ENCODE data around the gene ZBTB32.
"Not testable (repeated sequence)": the region's sequence is repeated elsewhere in the genome, so short reads cannot be mapped to it uniquely, and the experiment has no call there.

ZBTB32 gene, protein sequence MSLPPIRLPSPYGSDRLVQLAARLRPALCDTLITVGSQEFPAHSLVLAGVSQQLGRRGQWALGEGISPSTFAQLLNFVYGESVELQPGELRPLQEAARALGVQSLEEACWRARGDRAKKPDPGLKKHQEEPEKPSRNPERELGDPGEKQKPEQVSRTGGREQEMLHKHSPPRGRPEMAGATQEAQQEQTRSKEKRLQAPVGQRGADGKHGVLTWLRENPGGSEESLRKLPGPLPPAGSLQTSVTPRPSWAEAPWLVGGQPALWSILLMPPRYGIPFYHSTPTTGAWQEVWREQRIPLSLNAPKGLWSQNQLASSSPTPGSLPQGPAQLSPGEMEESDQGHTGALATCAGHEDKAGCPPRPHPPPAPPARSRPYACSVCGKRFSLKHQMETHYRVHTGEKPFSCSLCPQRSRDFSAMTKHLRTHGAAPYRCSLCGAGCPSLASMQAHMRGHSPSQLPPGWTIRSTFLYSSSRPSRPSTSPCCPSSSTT

DNA sequence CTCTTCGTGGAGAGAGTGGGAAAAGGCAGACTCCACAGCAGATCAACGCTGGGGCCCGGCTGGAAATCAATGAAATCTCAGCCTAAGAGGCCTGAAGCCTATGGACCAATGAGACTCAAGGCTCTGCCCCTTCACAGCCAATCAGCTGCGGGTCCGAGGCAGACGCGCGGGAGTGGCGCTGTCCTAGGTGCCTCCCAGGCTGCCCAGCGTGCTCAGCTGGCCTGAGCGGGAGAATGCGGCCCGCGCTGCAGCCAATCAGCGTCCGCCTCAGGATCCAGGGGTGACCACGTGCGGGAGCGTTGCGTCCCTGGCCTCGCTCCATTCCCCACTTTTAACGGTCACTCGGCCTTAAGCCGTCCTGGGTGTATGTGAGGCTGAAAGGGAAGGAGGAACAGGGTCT, at the start of gene ZBTB32:
Gene ZBTB32 (plus strand): TSS at position 341 of the 400 bp plus-strand sequence. CDS start 10,069 bp downstream, outside the sequence.
- DNase-seq: no peak

DNA sequence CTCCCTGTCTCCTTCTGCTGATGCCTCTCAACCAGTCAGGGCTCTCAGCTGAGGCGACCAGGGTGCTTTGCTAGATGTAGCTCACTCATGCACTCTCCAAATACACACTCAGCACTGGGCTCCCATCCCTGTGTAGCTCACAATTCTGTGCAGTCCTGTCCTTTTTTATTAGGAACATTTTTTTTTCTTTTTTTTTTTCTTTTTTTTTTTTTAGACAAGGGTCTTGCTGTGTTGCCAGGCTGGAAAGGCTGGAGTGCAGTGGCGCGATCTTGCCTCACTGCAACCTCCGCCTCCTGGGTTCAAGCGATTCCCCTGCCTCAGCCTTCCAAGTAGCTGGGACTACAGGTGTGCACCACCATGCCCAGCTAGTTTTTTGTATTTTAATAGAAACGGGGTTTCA, 49.5 kb upstream of the ZBTB32 start:
- not testable (repeated sequence) for DNase-seq

DNA sequence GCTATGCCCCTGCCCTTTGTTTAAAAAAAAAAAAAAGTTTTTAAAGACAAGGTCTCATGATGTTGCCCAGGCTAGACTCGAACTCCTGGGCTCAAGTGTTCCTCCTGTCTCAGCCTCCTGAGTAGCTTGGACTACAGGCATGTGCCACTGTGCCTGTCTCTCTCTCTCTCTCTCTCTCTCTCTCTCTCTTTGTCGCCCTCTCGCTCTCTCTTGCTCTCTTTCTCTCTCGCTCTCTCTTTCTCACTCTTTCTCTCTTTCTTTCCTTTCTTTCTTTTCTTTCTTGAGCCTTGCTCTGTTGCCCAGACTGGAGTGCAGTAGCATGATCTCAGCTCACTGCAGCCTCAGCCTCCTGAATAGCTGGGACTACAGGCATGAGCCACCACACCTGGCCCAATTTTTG, 48.8 kb upstream of the ZBTB32 start:
- DNase-seq: no peak

DNA sequence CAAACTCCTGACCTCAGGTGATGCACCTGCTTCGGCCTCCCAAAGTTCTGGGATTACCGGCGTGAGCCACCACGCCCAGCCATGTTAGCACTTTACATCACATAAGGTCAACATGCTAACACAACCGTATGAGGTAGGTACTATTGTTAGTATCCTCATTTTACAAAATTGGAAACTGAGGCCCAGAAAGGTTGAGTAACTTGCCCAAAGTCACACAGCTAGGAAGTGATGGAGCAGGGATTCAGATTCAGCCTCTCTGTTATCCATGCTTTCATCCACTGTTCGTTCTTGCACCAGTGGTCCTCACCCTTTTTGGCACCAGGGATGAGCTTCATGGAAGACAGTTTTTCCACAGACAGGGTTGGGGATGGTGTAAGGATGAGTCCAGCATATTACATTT, 47.7 kb upstream of the ZBTB32 start:
- DNase-seq: no peak

DNA sequence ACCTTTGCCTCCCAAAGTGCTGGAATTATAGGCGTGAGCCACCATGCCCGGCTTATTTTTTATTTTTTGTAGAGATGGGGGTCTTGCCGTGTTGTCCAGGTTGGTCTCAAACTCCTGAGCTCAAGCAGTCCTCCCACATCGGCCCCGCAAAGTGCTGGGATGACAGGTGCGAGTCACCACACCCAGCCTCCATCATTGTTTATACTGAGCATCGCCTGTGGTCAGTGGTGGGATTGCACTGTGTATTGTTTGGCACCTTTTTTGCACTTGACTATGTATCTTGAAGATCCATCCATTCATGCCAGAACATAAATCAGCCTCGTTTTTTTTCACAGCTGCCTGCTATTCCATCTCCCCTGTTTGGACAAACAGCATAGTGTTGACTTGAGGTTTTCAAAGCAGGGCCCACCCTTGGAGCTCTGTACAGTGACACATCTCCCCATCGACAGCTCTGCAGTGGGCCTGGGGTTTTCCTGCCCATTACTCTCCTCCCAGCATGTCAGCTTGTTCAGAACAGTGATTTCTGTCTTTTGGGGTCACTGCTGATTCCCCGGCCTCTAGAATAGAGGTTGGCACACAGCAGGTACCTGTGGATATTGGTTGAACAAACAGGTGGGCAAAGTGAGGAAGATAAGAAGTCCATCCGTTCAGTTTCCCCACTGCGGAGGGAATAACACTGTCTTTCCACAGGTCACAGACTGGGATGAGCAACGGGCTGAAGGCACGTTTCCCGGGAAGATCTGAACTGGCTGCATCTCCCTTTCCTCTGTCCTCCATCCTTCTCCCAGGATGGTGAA, 46.3 kb upstream of the ZBTB32 start:
- no peak for DNase-seq

DNA sequence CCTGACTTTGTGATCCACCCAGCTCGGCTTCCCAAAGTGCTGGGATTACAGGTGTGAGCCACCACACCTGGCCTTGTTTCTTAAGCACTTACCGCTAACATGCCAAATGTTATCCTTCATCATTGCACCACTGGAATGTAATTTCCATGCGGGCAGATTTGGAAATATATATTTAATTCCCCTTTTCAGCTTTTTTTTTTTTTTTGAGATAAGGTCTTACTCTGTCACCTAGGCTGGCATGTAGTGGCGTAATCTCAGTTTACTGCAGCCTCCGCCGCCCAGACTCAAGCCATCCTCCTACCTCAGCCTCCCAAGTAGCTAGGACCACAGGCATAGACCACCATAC, 42.4 kb upstream of the ZBTB32 start:
- no peak for DNase-seq

DNA sequence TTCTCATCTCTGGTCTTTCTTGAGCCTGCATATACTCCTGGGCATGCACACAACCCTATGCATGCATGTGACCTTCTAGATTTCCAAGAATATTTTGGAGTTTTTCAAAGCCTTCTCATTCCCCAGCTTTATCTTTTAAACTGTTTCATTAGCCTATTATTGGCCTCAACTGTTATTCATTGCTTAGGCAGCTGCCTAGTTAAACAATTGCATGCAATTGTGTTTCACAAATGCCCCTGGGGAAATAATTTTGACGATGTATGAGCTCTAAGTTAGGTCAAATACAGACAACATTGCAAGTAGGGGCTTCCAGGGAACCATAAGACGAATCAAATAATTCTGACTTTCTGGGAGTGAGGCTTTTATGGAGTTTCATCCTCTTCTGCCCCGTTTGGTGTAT, 40.4 kb upstream of the ZBTB32 start:
- no peak for DNase-seq

DNA sequence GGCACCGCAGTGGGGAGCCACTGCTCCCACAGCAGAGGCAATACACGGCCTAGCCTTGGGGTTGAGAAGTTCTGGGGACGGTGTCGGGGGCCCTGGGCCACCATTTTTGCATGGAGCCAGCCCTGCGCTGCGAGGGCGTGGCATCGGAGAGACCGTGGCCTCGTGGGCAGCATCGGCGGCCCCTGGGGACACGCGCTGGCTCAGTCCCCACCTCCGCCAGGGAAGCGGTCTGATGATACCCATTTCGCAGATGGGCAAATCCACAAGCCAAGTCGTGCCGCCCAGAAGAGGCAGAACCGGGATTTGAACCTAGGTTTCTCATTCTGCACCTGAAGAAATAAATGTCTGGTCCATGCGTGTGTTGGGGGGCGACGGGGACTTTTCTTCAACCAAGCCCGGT, 39.2 kb upstream of the ZBTB32 start:
- no peak for DNase-seq

DNA sequence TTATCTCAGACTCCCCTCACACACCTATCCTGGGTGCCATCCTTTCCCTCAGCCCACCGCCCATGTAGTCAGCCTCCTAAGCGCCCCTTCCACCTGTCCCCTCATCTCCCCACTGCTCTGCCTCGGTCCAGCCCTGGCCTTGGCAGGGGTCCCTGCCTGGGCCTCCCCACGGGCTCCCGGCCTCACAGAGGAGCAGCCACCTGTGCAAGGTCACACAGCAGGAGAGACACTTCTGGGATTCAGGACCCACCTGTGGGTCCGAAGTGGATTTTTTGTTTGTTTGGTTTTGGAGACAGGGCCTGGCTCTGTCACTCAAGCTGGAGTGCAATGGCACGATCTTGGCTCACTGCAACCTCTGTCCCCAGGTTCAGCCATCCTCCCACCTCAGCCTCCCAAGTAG, 38.8 kb upstream of the ZBTB32 start:
- no peak for DNase-seq

DNA sequence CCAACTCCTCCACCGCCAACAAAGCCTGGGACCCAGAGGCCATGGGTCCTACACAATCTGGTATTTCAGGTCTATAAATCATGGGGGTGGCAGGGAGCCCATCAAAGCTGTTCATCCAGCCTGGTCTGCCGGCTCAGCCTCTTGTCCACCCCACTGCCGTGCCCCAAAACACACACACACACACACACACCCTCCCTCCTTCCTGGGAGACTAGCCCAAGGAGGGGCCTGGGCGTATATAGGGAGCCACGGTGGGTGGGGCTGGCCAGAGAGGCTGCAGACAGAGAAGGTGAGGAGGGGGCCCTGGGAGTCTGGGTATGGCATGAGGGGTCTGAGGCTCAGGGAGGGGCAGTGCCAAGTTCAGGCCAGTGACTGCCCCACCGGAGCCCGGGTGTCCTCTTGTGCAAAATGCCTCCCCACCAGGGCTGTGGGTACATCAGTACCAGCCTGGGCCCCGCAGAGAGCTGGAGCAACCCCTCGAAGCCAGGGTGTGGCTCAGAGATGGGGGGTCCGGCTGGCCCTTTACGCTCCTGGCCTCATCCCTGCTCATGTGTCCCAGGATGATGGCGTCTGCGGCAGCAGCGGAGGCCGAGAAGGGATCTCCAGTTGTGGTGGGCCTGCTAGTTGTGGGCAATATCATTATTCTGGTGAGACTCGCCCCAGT, 38.0 kb upstream of the ZBTB32 start, which contains the start of gene UPK1A:
Gene UPK1A (plus strand): TSS at position 267 of the 663 bp plus-strand sequence. CDS start 296 bp downstream, at position 563.
- DNase-seq: no peak

DNA sequence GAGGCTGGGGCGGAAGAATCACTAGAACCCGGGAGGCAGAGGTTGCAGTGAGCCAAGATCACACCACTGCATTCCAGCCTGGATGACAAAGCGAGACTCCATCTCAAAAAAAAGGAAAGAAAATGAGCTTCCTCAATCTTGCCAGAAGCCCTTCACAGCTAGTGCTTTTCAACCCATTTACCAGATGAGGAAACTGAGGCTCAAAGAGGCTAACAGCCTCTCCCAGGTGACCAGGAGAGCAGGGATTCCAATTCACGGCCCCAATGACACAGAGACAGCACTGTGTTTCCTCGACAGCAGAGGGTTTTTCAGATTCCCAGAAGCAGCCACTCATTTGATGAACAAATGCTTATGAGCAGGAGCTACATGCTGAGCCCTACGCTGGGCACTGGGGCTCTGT, 34.8 kb upstream of the ZBTB32 start:
- DNase-seq: no peak

DNA sequence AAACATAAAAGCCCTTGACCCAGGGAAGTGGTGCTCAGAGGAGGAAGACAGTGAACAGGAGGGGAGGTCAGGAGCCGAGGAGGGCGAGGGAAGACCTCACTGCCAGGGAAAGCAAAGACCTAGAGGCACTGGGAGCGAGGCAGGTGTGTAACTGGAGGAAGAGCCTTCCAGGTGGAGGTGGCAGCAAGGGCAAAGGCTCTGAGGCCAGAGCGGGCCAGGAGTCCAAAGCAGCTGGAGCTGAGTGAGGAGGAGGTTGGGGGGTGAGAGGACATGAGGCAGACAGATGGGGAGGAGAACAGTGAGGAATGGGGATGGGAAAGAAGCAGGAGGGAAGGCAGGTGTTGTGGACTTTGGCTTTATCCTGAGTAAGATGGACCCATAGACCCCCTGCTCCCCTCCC, 34.4 kb upstream of the ZBTB32 start:
- DNase-seq: no peak

DNA sequence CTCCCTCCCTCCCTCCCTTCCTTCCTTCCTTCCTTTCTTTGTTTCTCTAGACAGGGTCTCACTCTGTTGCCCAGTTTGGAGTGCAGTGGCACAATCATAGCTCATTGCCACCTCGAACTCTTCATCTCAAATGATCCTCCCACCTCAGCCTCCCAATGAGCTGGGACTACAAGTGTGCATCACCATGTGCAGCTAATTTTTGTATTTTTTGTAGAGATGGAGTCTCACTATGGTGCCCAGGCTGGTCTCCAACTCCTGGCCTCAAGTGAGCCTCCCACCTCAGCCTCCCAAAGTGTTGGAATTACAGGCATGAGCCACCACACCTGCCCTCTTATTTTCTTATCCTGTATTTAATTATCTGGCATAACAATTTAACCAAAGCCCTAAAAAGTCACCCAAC, 33.7 kb upstream of the ZBTB32 start:
- DNase-seq: no peak

DNA sequence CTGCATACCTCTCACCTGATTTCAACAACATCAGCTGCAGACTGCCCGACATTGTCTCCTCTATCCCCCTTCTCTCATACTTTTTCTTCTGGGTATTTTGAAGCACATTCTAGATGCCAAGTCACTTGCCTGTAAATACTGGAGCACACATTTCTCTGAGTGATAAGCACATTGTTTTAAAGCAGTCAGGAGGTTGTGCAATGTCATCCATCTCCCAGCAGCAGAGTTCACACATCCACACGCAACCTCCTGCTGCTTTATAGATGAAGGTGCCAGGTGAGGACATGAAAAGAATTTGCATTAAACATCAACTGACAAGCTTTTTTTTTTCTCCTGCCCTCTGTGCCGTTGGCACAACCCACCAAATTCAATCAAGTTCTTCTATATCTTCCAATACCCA, 32.5 kb upstream of the ZBTB32 start:
- DNase-seq: no peak

DNA sequence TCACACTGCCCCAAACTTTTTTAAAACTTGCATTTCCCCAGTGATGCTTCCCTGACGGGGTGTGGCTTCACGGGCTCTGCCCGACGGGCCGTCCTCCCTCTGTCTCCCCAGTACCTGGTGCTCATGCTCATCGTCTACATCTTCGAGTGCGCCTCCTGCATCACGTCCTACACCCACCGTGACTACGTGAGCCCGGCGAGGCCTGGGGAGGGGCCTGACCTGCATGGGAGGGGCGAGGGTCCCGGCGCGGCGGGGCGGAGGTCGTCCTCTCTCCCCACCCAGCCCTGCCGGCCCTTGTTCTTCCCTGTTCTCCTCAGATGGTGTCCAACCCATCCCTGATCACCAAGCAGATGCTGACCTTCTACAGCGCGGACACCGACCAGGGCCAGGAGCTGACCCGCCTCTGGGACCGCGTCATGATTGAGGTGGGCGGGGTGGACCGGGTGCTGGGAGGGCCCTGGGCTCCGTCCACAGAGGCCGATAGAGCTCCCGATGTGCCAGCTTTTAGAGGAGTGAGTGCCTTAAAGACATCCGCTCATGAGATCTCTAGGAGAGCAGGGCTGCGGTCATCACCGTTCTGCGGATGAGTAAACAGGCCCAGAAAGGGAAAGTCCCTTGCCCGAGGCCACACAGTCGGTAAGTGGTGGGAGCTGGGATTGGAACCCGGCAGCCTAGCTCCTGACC, 31.1 kb upstream of the ZBTB32 start:
- DNase-seq: no peak

DNA sequence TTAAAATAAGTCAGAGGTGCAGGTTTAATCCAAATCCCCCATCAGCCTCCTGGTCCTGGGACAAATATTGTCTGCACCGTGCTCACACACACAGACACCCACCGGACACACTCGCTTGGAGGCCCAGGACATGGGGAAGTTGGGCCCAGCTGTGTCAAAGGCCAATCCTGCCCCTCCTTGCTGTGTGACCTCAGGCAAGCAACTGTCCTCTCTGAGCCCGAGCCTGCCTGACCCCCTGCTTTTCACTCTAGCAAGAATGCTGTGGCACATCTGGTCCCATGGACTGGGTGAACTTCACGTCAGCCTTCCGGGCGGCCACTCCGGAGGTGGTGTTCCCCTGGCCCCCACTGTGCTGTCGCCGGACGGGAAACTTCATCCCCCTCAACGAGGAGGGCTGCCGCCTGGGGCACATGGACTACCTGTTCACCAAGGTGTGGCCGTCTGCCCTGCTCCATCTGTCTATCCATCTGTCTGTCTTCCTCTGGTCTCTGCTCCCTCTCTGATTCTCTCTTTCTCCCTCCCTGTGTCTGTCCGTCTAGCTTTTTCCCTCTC, 28.7 kb upstream of the ZBTB32 start:
- DNase-seq: no peak

DNA sequence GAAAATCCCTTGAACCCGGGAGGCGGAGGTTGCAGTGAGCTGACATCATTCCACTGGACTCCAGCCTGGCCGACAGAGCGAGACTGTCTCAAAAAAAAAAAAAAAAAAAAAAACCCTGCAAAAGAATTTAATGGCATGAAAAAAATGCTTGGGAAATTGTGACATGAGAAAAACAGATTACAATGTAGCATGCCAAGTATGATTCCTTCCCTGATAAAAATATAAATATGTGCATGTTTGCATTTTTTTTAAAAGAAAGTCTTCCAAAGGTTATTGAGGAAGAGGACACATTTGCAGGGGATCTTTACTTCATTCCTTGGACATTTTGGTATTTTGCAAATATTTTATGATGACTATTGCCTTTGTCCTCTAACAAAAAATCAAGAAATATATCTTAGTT, 14.5 kb upstream of the ZBTB32 start:
- no peak for DNase-seq

DNA sequence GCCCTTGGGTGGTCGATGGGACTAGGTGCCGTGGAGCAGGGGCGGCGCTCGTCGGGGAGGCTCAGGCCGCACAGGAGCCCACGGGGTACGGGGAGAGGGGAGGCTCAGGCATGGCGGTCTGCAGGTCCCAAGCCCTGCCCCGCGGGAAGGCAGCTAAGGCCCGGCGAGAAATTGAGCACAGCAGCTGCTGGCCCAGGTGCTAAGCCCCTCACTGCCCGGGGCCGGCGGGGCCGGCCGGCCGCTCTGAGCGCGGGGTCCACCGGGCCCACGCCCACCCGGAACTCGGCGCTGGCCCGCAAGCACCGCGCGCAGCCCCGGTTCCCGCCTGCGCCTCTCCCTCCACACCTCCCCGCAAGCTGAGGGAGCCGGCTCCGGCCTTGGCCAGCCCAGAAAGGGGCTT, 13.3 kb upstream of the ZBTB32 start:
- not testable (repeated sequence) for DNase-seq

DNA sequence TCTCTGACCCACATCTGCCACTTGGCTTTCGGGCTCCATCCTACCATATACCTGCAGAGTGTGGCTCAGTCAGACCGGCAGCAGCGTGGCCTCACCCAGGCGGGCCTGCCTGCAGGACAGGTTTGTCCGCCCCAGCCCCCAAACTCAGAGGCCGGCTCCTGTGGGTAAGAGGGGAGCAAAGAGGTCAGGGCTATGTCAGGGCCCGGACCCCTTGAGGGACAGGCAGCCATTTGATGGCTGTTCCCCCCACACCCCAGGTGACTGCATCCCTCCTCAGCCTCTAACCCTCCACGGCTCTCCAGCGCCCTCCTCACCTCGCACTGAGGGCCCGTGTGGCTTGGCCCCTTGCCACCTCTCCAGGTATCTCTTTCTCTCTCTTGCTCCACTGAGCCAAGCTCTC, 12.3 kb upstream of the ZBTB32 start:
- DNase-seq: no peak

DNA sequence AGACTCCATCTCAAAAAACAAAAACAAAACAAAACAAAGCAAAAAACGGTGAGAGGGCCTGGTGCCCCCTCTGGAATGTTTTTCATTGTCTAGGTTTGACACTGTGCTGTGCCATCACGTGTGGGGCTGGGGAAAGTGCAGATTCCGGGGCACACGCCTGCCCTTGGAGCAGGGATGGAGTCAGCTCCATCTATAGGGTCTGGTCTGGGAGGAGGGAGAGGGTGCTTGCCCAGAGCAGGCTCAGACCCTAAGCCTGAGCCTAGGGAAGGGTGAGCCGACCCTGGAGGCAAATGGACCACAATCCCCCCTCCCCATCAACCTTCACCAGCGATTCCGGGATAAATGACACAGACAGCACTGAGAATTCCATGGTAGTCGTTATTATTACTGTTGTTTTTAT, 10.9 kb upstream of the ZBTB32 start:
- no peak for DNase-seq

DNA sequence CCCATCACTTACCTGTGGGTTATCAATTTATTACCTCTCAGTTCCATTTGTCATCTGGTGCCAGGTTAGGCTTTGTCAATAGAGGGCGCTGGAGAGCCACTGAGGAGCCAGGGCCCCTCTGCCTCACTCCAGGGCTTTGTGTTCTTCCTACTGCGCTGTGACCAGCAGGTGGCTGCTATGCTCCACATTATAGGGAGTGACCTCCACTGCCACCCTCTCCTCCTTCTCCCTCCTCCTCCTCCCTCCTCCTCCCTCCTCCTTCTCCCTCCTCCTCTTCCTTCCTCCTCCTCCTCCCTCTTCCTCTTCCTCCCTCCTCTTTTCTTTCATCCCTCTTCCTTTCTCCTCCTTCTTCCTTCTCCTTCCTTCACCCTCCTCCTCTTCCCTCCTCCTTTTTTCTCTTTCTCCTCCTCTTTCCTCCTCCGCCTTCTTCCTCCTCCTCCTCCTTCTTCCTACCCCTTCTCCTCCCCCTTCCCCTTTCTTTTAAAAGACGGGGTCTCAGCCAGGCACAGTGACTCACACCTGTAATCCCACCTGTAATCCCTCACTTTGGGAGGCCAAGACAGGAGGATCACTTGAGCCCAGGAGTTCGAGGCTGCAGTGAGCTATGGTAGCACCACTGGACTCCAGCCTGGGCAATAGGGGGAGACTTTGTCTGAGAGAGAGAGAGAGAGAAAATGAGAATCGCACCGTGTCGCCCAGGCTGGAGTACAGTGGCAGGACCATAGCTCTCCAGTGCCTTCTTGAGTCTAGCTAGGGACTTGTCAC, 10.3 kb upstream of the ZBTB32 start:
- peak; percentile 65 to 82 (median 80) for DNase-seq

DNA sequence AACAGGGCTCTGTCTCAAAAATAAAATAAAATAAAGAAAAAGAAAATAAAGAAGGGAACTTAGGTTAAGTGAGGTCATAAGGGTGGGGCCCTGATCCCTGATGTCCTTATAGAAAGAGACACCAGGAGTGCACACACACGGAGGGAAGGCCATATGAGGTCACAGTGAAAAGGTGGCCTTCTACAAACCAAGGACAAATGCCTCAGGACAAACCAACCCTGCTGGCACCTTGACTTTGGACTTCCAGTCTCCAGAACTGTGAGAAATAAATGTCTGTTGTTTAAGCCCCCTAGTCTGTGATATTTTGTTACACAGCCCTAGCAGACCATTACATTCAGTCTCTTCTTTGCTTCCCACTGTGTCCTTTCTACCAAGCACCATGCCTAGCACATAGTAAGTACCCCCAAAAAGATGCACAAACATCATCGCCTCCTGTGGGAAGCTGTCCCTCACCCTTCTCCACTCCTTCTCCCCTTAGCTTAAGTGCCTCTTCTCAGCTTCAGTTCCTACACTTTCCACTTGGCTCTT, 8.4 kb upstream of the ZBTB32 start:
- DNase-seq: no peak

Measured in activated naive CD4-positive, alpha-beta T cell (primary cell).